GM18499 (cell line): ENCODE data around the gene MRGPRG.

Experiments used
- ATAC-seq: cut with Tn5 transposase; IDR thresholded peaks from one replicate; pipeline ENCODE4 v1.9.1; 2021; ENCODE audit warnings: moderate number of reproducible peaks; ENCODE audit not compliant: insufficient read depth, unreplicated experiment

MRGPRG gene

GRCh38 chr11:3226846-3227567, 8.4 kb upstream of the MRGPRG start:
- no peak for ATAC-seq

- ATAC-seq, result no peak
Observed at GRCh38 chr11:3225826-3226750, 7.5 kb upstream of the MRGPRG start.

DNA sequence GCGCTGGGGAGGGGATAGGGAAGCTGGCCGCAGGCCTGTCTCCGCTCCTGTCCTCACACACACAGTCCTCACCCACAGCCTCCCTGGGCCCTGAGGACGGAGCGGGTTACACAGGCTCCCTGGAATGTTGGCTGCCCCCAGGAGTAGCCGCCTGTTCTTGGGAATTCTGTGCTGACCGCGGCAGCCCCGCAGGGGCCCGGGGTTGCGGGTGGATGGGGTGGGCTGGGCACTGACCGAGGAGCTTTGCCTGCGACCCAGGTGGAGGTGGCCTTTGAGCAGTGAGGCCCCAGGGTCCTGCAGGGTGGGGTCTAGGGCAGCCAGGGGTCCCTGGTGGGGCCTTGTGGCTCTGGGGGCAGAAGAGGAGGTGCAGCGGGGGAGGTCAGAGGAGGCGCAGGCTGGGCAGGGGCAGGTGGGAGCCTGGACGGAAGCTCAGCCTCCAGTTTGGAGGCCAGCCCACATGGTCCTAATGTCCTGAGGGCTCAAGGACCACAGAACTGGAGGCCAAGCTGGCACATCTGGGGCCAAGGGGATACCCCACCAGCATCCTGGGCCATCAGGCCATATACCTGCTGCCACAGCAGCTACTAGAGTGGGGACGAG, 6.6 kb upstream of the MRGPRG start:
- ATAC-seq, result no peak

DNA sequence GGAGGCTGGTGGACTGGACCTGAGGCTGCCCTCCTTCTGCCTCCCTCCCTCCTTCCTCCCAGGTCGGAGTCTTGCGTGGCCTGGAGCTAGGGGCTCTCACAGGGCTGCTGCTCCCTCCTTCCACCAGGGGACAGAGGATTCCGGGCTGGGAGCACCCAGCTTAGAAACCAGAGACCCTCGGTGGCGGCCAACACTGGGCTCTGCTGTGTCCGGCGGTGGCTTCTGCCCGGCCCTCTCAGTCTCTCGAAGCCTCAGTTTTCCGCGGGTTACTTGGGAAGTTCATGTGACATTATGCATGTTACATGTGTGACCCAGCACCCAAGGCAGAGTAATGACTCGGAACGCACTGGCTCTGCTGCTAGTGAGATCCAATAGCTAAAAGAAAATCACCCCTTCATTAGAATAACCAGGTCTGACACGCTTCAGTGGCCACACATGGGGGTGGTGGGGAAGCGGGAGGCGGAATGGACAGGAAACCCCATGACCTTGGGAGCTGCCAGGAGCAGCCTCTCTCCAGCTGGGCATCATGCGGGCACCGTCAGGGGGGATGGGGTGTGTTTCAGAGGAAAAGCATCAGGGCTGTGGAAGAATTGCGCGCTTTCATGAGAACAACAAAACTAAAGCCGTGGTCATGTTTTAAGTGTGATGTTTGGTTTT, 5.9 kb upstream of the MRGPRG start:
- ATAC-seq, result no peak

DNA sequence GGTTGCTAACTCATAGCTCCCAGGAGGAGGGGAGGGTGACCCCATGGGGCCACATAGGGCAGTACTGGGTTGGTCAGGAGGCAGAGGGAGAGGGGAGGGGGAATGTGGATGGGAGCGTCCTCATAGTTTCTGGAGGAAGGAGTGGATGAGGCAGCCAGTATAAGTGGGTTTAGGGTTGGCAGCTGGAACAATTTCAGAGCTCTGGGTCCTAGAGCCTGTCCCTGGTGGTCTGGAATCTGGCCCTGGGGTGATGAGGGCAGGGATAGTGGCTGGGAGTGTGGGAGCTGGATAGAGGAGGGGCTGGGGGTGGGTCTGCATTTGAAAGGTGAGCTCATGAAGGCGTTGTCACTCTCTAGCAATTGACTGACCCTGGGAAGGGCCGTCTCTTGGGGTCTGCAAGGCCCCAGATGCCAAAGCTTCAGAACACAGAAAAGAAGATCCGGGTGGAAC, 5.3 kb upstream of the MRGPRG start:
- ATAC-seq, result no peak

- no peak for ATAC-seq
Observed at GRCh38 chr11:3222941-3223915, 4.6 kb upstream of the MRGPRG start.

GRCh38 chr11:3222003-3222855, 3.6 kb upstream of the MRGPRG start:
- ATAC-seq, result no peak

DNA sequence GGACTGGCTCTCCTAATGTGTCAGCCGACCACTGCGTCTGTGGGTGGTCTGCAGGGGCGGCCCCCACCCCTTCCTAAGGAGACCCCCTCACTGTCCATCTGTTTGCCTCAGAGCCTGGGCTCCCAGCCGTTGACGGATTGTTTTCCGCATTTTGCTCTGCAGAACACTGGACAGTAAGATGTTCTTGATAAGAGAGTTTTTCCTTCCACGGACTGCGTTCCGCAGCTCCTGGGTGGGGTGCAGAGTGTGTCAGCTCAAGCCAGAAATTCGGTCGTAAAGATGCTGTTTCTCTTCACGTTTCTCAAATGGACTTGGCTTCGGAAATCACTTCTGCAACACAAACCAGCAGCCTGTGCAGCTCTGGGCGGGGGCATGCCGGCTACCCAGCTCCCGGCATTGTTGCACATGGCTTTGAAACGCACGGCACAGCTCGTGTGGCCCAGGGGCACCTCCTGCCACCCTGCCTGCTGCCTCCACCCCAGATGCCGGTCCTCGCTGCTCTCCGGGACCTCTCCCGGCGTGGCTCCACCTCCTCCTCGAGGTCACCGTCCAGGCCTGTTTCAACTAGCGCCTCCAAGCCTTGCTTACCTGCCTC, 2.9 kb upstream of the MRGPRG start:
- ATAC-seq, result no peak

DNA sequence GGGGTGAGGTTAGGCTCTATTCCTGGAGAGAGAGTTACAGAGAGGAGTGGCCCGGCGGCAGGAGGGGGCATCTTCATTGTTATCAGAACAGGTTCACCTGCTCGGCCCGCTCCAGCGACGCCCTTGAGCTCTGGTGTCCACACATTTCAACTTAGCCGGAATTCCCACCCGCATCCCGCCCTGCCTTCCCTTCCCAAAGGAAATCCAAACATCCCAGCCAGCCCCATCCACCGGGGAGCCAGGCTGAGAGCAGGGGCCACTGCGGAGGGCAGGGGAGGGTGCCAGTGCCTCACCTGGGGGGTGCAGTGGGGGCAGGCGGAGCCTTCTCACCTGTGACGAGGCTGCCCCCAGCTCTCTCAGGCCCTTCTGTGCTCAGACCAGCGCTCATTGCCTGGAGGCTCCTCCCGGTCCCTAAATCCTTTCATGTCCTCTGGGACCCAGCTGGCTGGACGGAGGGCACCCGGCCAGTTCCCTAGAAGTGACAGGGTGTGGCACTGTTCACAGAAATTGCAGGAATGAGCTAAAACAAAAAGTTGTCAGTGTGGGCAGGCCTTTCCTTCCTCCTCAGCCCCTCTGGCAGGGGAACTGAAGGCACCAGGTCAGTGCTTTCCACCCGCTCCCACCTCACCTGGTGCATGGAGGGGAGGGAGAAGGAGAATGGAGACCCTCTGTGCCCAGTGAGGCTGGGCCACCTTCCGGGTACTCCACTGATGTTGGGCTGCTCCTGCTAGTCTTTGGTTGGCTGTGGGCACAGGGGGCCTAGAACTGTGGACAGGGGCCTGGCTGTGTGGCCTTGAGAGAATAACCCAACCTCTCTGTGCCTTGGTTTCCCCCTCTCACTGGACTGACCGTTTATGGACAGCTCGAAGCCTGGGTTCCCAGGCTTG, 2.2 kb upstream of the MRGPRG start:
- no peak for ATAC-seq

- no peak for ATAC-seq
Observed at GRCh38 chr11:3220101-3220500, 1.5 kb upstream of the MRGPRG start.

DNA sequence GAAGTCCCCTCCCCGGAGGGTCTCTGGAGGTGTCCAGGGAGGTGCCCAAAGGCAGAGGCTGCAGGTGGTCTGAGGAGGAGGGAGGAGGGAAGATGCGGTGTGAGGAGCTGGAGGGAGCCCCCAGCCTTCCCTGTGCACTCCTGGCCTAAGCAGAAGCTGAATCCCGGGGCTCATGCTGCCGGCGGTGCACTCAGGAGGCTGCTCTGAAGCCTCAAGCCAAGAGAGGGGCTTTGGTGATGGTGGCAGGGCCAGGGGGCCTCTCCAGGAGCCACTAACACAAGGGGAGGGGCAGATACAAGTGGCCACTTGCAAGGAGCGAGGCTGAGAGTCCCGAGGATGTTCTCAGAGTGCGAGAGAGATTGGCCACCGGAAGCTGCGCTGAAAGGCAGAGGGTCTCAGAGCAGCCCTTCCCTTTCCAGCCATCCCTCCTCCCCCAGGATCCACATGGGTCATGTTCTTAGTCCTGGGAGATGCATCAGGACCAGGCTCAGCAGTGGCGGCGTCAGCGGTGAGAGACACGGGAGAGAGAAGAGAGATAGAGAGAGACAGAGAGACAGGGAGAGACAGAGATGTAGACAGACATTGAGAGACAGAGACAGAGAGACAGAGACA, 774 bp upstream of the MRGPRG start:
- no peak for ATAC-seq

DNA sequence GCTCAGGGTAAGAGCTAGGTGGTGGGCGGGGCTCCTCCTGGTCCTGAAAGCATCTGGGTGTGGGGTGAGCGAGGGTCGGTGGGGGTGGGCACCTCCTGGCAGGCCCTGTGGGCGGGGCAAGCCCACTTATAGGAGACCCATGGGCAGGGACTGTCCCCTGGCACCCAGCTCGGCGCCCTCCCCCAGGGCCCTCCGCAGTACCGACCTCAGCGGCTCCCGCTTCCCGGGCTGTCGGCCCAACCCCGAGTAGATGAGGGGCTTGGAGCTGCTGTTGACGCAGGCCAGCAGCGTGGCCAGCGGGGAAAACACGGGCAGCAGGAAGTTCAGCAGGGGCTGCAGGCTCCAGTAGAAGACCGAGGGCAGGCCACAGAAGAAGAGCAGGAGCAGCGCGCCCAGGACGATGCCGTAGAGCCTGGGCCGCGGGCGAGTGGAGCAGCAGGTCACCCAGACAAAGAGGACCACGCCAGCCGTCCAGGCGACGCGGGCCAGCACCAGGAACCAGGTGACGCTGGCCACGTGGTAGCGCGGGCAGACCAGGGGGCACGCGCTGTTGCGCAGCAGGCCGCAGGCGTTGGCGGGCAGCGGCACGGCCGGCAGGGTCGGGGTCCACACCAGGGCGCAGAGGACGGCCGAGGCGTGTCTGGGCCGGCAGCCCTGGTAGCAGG, 663 bp downstream of the MRGPRG start:
- no peak for ATAC-seq

DNA sequence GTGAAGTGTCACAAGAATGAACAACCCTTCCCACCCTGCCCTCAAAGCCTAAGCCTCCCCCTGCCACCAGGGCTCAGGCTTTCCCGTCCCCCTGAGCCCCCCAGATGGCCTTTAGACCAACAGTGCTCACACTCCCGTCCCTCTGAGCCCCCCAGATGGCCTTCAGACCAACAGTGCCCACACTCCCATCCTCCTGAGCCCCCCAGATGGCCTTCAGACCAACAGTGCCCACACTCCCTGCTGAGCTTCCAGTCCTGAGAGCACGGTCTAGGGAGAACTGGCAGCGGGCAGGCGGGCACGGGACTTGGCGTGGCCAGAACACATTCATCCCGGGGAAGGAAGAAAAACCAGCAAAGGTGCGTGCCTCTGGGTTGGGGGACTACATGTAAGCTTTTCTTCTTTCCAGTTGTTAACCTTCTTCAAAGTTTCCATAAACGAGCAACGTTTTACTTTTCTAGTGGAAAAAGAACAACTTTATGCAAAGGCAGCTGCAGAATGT, 2.5 kb downstream of the MRGPRG start:
- ATAC-seq, result no peak

DNA sequence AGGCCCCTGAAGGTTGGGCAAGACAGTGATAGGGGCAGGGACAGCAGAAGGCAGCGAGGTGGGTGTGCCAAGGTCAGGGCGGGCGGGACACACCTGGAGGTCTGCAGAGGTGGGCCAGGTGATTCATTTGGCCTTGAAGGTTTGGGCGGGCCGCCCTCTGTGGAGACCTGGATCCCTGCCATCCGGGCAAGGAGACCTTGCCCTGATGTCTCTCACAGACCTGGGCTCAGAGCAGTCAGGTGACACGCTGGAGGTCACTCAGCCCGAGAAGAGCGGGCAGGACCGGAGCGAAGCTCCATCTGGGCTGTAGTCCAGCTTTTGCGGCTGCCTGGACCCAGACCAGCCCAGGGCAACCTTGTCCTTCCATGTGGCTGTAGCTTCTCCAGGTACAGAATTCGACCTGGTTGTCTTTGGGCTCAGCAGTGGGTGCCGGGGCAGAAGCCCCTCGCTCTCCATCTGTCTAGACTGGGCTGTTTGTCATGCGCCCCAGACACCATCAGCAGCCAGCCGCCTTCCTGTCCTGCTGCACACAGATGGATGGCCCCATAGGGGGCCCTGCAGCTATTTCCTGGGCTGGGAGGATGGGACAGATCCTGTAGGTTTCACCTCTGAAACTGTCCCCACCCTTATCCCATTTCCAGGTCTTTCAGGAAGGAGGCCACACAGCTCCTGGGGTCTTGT, 3.1 kb downstream of the MRGPRG start:
- ATAC-seq, result no peak

- ATAC-seq, result no peak
Observed at GRCh38 chr11:3214420-3214699, 4.3 kb downstream of the MRGPRG start.
